Stimulated activated CD8-positive, alpha-beta memory T cell treated with anti-CD3 and anti-CD28 coated beads, Interleukin-2, amount 100 ng/mL, for 1 hour (primary cell): ENCODE results near the gene FST.

Experiments
- DNase-seq, 2 donors: peaks; one replicate each; pipeline ENCODE4 v3.0.0-alpha.2; 2020; ENCODE audit warnings: low read depth in 2 of 2

The FST gene

GRCh38 chr5:53473633-53474032 lies 6.8 kb upstream of the FST start:
- DNase-seq = no peak

- no peak for DNase-seq
These were observed 5.1 kb upstream of the FST start for GRCh38 chr5:53475320-53475719.

- no peak for DNase-seq
These were observed 4.4 kb upstream of the FST start for GRCh38 chr5:53476019-53476418.

GRCh38 chr5:53476531-53477480 lies 3.6 kb upstream of the FST start:
- DNase-seq = no peak

GRCh38 chr5:53478411-53479044 lies 1.9 kb upstream of the FST start:
- DNase-seq = no peak

- DNase-seq = no peak
These were observed 1.3 kb upstream of the FST start for GRCh38 chr5:53479045-53479589.

- DNase-seq = no peak
These were observed 626 bp upstream of the FST start for GRCh38 chr5:53479590-53480415.

GRCh38 chr5:53481159-53481886 lies 894 bp downstream of the FST start:
- no peak for DNase-seq

- peak; percentile 12 to 19 for DNase-seq
These were observed 1.7 kb downstream of the FST start for GRCh38 chr5:53481887-53482716.

- DNase-seq = no peak
These were observed 2.5 kb downstream of the FST start for GRCh38 chr5:53482717-53483638.

GRCh38 chr5:53487436-53487835 lies 7.0 kb downstream of the FST start:
- no peak for DNase-seq

GRCh38 chr5:53488195-53488722 lies 7.8 kb downstream of the FST start:
- DNase-seq = no peak

- no peak for DNase-seq
These were observed 10.3 kb downstream of the FST start for GRCh38 chr5:53490747-53491146.

- DNase-seq = no peak
These were observed 20.6 kb downstream of the FST start for GRCh38 chr5:53501054-53501453.

GRCh38 chr5:53503562-53504218 lies 23.3 kb downstream of the FST start:
- no peak for DNase-seq

GRCh38 chr5:53507013-53507412 lies 26.6 kb downstream of the FST start:
- DNase-seq = no peak

- DNase-seq = no peak
These were observed 27.7 kb downstream of the FST start for GRCh38 chr5:53508125-53508524.

- no peak for DNase-seq
These were observed 32.1 kb downstream of the FST start for GRCh38 chr5:53512539-53512938.
